GM12878 (cell line): ENCODE results near the gene GNG12. TPM values are rescaled to one million over a fixed set of nuclear protein-coding genes. Genes with fewer than 3 reads are reported as not detected.

ENCODE experiments used
- ATAC-seq: fragments of 200-7000 bp; cut with Tn5 transposase; 3 replicates; pipeline ENCODE4 v1.9.1; 2020; ENCODE audit warnings: mild to moderate bottlenecking, moderate library complexity
- BruUV-seq: library from RNA; stranded (reverse); fragments of 400-500 nt; replicated peaks from 2 replicates; lab custom pipeline; 2021; lab: Mats Ljungman, UMichigan
- CTCF ChIA-PET: fragments of 300-600 bp; sonication (Branson Sonifier 250); formaldehyde crosslinking; extraction: SDS; loops from one replicate; lab custom pipeline; 2021; ENCODE audit warnings: inconsistent platforms; lab: Yijun Ruan, JAX
- POLR2A ChIA-PET: fragments of 350-600 bp; formaldehyde crosslinking; extraction: SDS; loops from one replicate; lab custom pipeline; 2021; ENCODE audit warnings: inconsistent platforms; lab: Charles Lee
- RAD21 ChIA-PET: fragments of 300-600 bp; sonication (Branson Sonifier 250); formaldehyde crosslinking; loops from one replicate; lab custom pipeline; 2023; ENCODE audit warnings: antibody characterized with exemption; ENCODE audit not compliant: unreplicated experiment; lab: Charles Lee
- SMC1A ChIA-PET: fragments of 300-600 bp; sonication (Branson Sonifier 250); formaldehyde crosslinking; loops from one replicate; lab custom pipeline; 2023; ENCODE audit not compliant: unreplicated experiment, uncharacterized antibody; lab: Charles Lee
- DNase-seq: peaks from one replicate; pipeline ENCODE4 v3.0.0-alpha.2; 2011; ENCODE audit warnings: low read depth, low spot score
- FAIRE-seq: peaks from 3 replicates; lab custom pipeline; 2011; peaks lifted over from hg19 to GRCh38; lab: Jason Lieb, UNC
- H2AFZ ChIP-seq: 2 replicates; pipeline ENCODE4 v1.6.0; 2011; ENCODE audit warnings: low read depth, low read length, control low read depth; ENCODE audit not compliant: control insufficient read depth
- H3K27ac ChIP-seq: 2 replicates; pipeline ENCODE4 v1.5.1; 2011; ENCODE audit warnings: control low read depth; ENCODE audit not compliant: control insufficient read depth, insufficient read depth
- H3K27me3 ChIP-seq, 2 experiments: replicated peaks in 1 of 2; 2 replicates each; pipeline versions ENCODE4 v1.6.0 to v1.6.1; 2011; ENCODE audit warnings: low read length in 1 of 2; ENCODE audit not compliant: control insufficient read depth in 2 of 2, insufficient read depth in 2 of 2
- H3K36me3 ChIP-seq, 2 experiments: 2 replicates each; pipeline ENCODE4 v1.5.1; 2011; ENCODE audit warnings: low read length in 1 of 2; ENCODE audit not compliant: control insufficient read depth in 2 of 2, insufficient read depth in 2 of 2
- H3K4me1 ChIP-seq: 2 replicates; pipeline ENCODE4 v1.6.1; 2011; ENCODE audit warnings: mild to moderate bottlenecking, low read length, moderate library complexity, mixed read lengths; ENCODE audit not compliant: control insufficient read depth, insufficient read depth
- H3K4me2 ChIP-seq: 2 replicates; pipeline ENCODE4 v1.6.0; 2011; ENCODE audit warnings: control low read depth; ENCODE audit not compliant: control insufficient read depth, insufficient read depth
- H3K4me3 ChIP-seq: fragments of 200-600 bp; sonication (generic); 2 replicates; pipeline ENCODE4 v1.5.1; 2016
- H3K79me2 ChIP-seq: 2 replicates; pipeline ENCODE4 v1.6.0; 2011; ENCODE audit warnings: low read length; ENCODE audit not compliant: control insufficient read depth, insufficient read depth
- H3K9ac ChIP-seq: 2 replicates; pipeline ENCODE4 v1.8.0; 2011; ENCODE audit warnings: low read length, control low read depth, mixed read lengths; ENCODE audit not compliant: control insufficient read depth, insufficient read depth
- H3K9me3 ChIP-seq: replicated peaks from 3 replicates; pipeline ENCODE4 v1.5.1; 2011; ENCODE audit warnings: mild to moderate bottlenecking, low read length; ENCODE audit not compliant: control insufficient read depth, insufficient read depth
- H4K20me1 ChIP-seq: 2 replicates; pipeline ENCODE4 v1.6.0; 2011; ENCODE audit not compliant: control insufficient read depth, insufficient read depth
- ATF2 ChIP-seq: IDR thresholded peaks from 2 replicates; pipeline ENCODE4 v1.6.1; 2012; ENCODE audit warnings: low read length, inconsistent platforms
- CTCF ChIP-seq, 3 experiments: IDR thresholded peaks in 2 of 3; conservative IDR thresholded peaks in 1 of 3; 2 replicates each; pipeline ENCODE4 v1.5.1; 2011; ENCODE audit warnings: low read depth in 3 of 3, low read length in 3 of 3, mild to moderate bottlenecking in 3 of 3, control low read depth in 2 of 3, moderate library complexity in 2 of 3, inconsistent platforms in 1 of 3, mixed read lengths in 1 of 3; ENCODE audit not compliant: control insufficient read depth in 2 of 3, insufficient read depth in 1 of 3; ENCODE audit errors: extremely low read depth in 1 of 3
- MXI1 ChIP-seq: fragments of 150-350 bp; IDR thresholded peaks from 2 replicates; pipeline ENCODE4 v1.6.1; 2011; ENCODE audit warnings: low read depth, mild to moderate bottlenecking, inconsistent platforms, low read length, improper control_type of control experiment
- NFIC ChIP-seq: IDR thresholded peaks from 2 replicates; pipeline ENCODE4 v1.6.1; 2012; ENCODE audit warnings: low read depth, mild to moderate bottlenecking, inconsistent platforms, low read length, moderate library complexity
- POLR2AphosphoS5 ChIP-seq: IDR thresholded peaks from 2 replicates; pipeline ENCODE4 v1.6.1; 2011; ENCODE audit warnings: mild to moderate bottlenecking, low read length, inconsistent platforms
- RB1 ChIP-seq: fragments of 450-650 bp; formaldehyde crosslinking; IDR thresholded peaks from 2 replicates; pipeline ENCODE4 v1.6.1; 2017; ENCODE audit warnings: mild to moderate bottlenecking, borderline replicate concordance
- SMARCA5 ChIP-seq: fragments of 450-650 bp; IDR thresholded peaks from 2 replicates; pipeline ENCODE4 v1.6.1; 2017; ENCODE audit warnings: mild to moderate bottlenecking
- USF2 ChIP-seq: IDR thresholded peaks from 2 replicates; pipeline ENCODE4 v1.6.1; 2011; ENCODE audit warnings: low read depth, low read length, improper control_type of control experiment, borderline replicate concordance
- ZBTB4 ChIP-seq: fragments of 450-650 bp; formaldehyde crosslinking; IDR thresholded peaks from 2 replicates; pipeline ENCODE4 v1.4.0; 2022; ENCODE audit warnings: mild to moderate bottlenecking, moderate library complexity
- ZZZ3 ChIP-seq: IDR thresholded peaks from 2 replicates; pipeline ENCODE4 v1.6.1; 2011; ENCODE audit warnings: low read depth; ENCODE audit not compliant: control insufficient read depth, insufficient read length
- WGBS: methylation state at CpG from one replicate; pipeline ENCODE4 v1.1.6; 2016; ENCODE audit warnings: low lambda C conversion rate; ENCODE audit not compliant: insufficient replicate concordance, insufficient coverage; ENCODE audit errors: missing lambda C conversion rate; 5-methylcytosine and 5-hydroxymethylcytosine counted together
- in situ Hi-C: fragments of 300-500 bp; cut with MboI; formaldehyde crosslinking; loops from 9 replicates; pipeline ENCODE4 v1.14.3; 2018; ENCODE audit warnings: mixed read lengths
- intact Hi-C: fragments of 100-400 bp; cut with micrococcal nuclease; formaldehyde crosslinking; loops from one replicate; pipeline ENCODE4 v1.14.2; 2022; ENCODE audit not compliant: unreplicated experiment
- polyA plus RNA-seq, 11 experiments: library from polyadenylated mRNA; depleted of rRNA in 4 of 11; unstranded in 6 of 11; stranded (reverse) in 5 of 11; fragments of >200 nt; fragmentation: Nextera tagmentation in 4 of 11; fragmentation: Illumina TruSeq in 1 of 11; extraction: Ambion mirVana in 4 of 11; extraction: Trizol in 1 of 11; gene quantifications; 1 replicate in 1 of 11; 2 replicates in 10 of 11; pipeline versions ENCODE4 v1.2.1 to v1.2.3, GENCODE V29; 2011 to 2016; ENCODE audit warnings: inconsistent platforms in 2 of 11, missing spikeins in 2 of 11, low read depth in 1 of 11
- total RNA-seq, 4 experiments: library from RNA; depleted of rRNA in 3 of 4; stranded (reverse); fragments of >200 nt in 3 of 4; fragmentation: Illumina TruSeq in 1 of 4; extraction: Trizol in 1 of 4; gene quantifications; 2 replicates each; pipeline versions ENCODE4 v1.2.1 to v1.2.3, GENCODE V29; 2013 to 2021

GNG12 gene
- total and polyA plus RNA-seq, 10 of the 15 experiments (the other 5 are each of a cell fraction or from before 2014, with no cell fraction given), result 0.22 to 32.8 (median 0.35) TPM

GRCh38 chr1:67821263-67821662 is 12.0 kb downstream of the GNG12 start (continued):
- no peak for TF ChIP-seq SMARCA5

- ChIA-PET SMC1A (interaction anchor here (0.9 to 47.8 kb wide), 15 partner anchors 7 to 257 kb away, joined by 3 to 1058 read pairs (median 7); partner anchors contain the start of genes GADD45A and GNG12), CTCF (interaction anchor here (1.1 to 6.7 kb wide), 9 partner anchors 9 to 49 kb away, joined by 4 to 104 read pairs (median 9); no protein-coding TSS in a partner anchor), POLR2A (interaction anchor here (0.7 to 8.5 kb wide), 13 partner anchors 13 to 441 kb away, joined by 3 to 155 read pairs (median 8); partner anchors contain the start of gene GNG12), RAD21 (interaction anchor here (0.5 to 13.6 kb wide), 12 partner anchors 12 to 1416 kb away, joined by 3 to 232 read pairs (median 8); partner anchors contain the start of gene GNG12)
- intact Hi-C loops, result no loop called here
- Histone ChIP-seq H3K9me3 (no peaks in the 10 kb centered on the region), H3K36me3 (no peaks in the 10 kb centered on the region), H3K27ac (no peak overlapping the region), H3K9ac (no peak overlapping the region), H3K27me3 (no peaks in the 10 kb centered on the region; a peak in 1 of 4 replicates), H4K20me1 (no peaks in the 10 kb centered on the region), H3K4me2 (no peak overlapping the region), H2AFZ (no peak overlapping the region), H3K4me3 (no peak overlapping the region), H3K4me1 (no peaks in the 10 kb centered on the region), H3K79me2 (no peaks in the 10 kb centered on the region)
- no TSS peak for BruUV-seq
- DNase-seq (no peak), FAIRE-seq (no peak), ATAC-seq (peak; percentile 71)
- WGBS, result 41% methylated on average over 8 of the region's 8 CpGs
- in situ Hi-C loops, result no loop called here
- no peak for TF ChIP-seq ZZZ3
- no peak for TF ChIP-seq RB1
- no peak for TF ChIP-seq NFIC
- no peak for TF ChIP-seq USF2
- no peak for TF ChIP-seq ATF2
- TF ChIP-seq MXI1, result no peak
- TF ChIP-seq CTCF (IDR thresholded peaks at IDR 0.05 in 2 of 3, conservative IDR thresholded peaks at IDR 0.05 in 1 of 3; ENCODE audit: control insufficient read depth in 2 of 3, extremely low read depth in 1 of 3, insufficient read depth in 1 of 3, low read depth in 3 of 3, low read length in 3 of 3), result no peak
- TF ChIP-seq POLR2AphosphoS5, result no peak
- no peak for TF ChIP-seq ZBTB4 (CRISPR knock-in tag)
Measured at GRCh38 chr1:67818725-67819301, 14.5 kb downstream of the GNG12 start.
